GM12878 (cell line): ENCODE data around the gene SNX11.

Experiments used
- BCL3 ChIP-seq: IDR thresholded peaks from 2 replicates; pipeline ENCODE4 v1.6.1; 2011; ENCODE audit warnings: borderline replicate concordance, low read depth, mild to moderate bottlenecking, moderate library complexity, low read length; ENCODE audit not compliant: insufficient read depth, poor library complexity, severe bottlenecking
- MEF2A ChIP-seq: IDR thresholded peaks from 2 replicates; pipeline ENCODE4 v1.6.1; 2011; ENCODE audit warnings: low read depth, mild to moderate bottlenecking, low read length, moderate library complexity; ENCODE audit not compliant: insufficient read depth
- NBN ChIP-seq: fragments of 450-650 bp; IDR thresholded peaks from 2 replicates; pipeline ENCODE4 v1.6.1; 2016
- NFYA ChIP-seq: IDR thresholded peaks from 2 replicates; pipeline ENCODE4 v1.6.1; 2011; ENCODE audit warnings: low read depth, mild to moderate bottlenecking, low read length, improper control_type of control experiment, borderline replicate concordance
- TF ChIP-seq, protein P1 (sequence below), 3 experiments: IDR thresholded peaks in 2 of 3; conservative IDR thresholded peaks in 1 of 3; 2 replicates each; pipeline ENCODE4 v1.5.1; 2011; ENCODE audit warnings: low read depth in 3 of 3, low read length in 3 of 3, mild to moderate bottlenecking in 3 of 3, control low read depth in 2 of 3, moderate library complexity in 2 of 3, inconsistent platforms in 1 of 3, mixed read lengths in 1 of 3; ENCODE audit not compliant: control insufficient read depth in 2 of 3, insufficient read depth in 1 of 3; ENCODE audit errors: extremely low read depth in 1 of 3

- TF ChIP-seq, protein P1, sequence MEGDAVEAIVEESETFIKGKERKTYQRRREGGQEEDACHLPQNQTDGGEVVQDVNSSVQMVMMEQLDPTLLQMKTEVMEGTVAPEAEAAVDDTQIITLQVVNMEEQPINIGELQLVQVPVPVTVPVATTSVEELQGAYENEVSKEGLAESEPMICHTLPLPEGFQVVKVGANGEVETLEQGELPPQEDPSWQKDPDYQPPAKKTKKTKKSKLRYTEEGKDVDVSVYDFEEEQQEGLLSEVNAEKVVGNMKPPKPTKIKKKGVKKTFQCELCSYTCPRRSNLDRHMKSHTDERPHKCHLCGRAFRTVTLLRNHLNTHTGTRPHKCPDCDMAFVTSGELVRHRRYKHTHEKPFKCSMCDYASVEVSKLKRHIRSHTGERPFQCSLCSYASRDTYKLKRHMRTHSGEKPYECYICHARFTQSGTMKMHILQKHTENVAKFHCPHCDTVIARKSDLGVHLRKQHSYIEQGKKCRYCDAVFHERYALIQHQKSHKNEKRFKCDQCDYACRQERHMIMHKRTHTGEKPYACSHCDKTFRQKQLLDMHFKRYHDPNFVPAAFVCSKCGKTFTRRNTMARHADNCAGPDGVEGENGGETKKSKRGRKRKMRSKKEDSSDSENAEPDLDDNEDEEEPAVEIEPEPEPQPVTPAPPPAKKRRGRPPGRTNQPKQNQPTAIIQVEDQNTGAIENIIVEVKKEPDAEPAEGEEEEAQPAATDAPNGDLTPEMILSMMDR (IDR thresholded peaks at IDR 0.05 in 2 of 3, conservative IDR thresholded peaks at IDR 0.05 in 1 of 3; ENCODE audit: control insufficient read depth in 2 of 3, extremely low read depth in 1 of 3, insufficient read depth in 1 of 3, low read depth in 3 of 3, low read length in 3 of 3), result no peak
- TF ChIP-seq NFYA (no peak), MEF2A (no peak), BCL3 (no peak), NBN (no peak)
Measured at GRCh38 chr17:48161127-48161905, 53.8 kb downstream of the SNX11 start.
